BE2C (cell line): ENCODE results near the gene ANKRD35. TPM values are rescaled to one million over a fixed set of nuclear protein-coding genes. Genes with fewer than 3 reads are reported as not detected.
"Not testable (repeated sequence)": the region's sequence is repeated elsewhere in the genome, so short reads cannot be mapped to it uniquely, and the experiment has no call there.

ENCODE experiments used
- DNase-seq: peaks from one replicate; pipeline ENCODE4 v3.0.0-alpha.2; 2020
- H3K27me3 ChIP-seq: fragments of 250-450 bp; sonication (Bioruptor Pico); 2 replicates; pipeline ENCODE4 v1.5.1; 2020; ENCODE audit warnings: mild to moderate bottlenecking
- H3K36me3 ChIP-seq: fragments of 250-450 bp; sonication (Bioruptor Pico); 2 replicates; pipeline ENCODE4 v1.5.1; 2020; ENCODE audit warnings: mild to moderate bottlenecking
- H3K4me1 ChIP-seq: fragments of 250-450 bp; sonication (Bioruptor Pico); 2 replicates; pipeline ENCODE4 v1.5.1; 2020
- H3K4me3 ChIP-seq: 2 replicates; pipeline ENCODE4 v1.5.1; 2011; ENCODE audit warnings: low read depth, low read length
- H3K9me3 ChIP-seq: fragments of 250-450 bp; sonication (Bioruptor Pico); 2 replicates; pipeline ENCODE4 v1.5.1; 2020
- polyA plus RNA-seq: library from polyadenylated mRNA; unstranded; fragments of >200 nt; gene quantifications from one replicate; pipeline ENCODE4 v1.2.1, GENCODE V29; 2012; ENCODE audit warnings: low read depth, missing spikeins; ENCODE audit not compliant: insufficient read length, insufficient read depth
- TF ChIP-seq, protein P1 (sequence below): IDR thresholded peaks from 2 replicates; pipeline ENCODE4 v1.5.1; 2012; ENCODE audit warnings: mild to moderate bottlenecking, low read depth, low read length

The ANKRD35 gene, protein sequence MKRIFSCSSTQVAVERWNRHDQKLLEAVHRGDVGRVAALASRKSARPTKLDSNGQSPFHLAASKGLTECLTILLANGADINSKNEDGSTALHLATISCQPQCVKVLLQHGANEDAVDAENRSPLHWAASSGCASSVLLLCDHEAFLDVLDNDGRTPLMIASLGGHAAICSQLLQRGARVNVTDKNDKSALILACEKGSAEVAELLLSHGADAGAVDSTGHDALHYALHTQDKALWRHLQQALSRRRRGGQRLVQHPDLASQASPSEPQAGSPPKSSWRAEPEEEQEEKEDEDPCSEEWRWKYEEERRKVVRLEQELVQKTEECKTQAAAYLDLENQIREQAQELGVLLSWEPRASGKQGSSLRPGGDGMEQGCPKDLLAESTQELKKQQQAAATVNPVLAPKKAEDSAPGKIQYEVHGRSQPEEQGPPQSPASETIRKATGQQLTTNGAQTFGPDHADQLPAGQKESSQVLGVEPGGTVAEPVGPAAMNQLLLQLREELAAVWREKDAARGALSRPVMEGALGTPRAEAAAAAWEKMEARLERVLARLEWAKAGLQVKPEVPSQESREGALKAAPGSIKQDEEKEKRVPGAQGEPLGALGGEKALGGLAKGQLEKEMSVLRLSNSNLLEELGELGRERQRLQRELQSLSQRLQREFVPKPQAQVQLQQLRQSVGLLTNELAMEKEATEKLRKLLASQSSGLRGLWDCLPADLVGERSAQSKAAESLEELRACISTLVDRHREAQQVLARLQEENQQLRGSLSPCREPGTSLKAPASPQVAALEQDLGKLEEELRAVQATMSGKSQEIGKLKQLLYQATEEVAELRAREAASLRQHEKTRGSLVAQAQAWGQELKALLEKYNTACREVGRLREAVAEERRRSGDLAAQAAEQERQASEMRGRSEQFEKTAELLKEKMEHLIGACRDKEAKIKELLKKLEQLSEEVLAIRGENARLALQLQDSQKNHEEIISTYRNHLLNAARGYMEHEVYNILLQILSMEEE
- polyA plus RNA-seq, result not detected

DNA sequence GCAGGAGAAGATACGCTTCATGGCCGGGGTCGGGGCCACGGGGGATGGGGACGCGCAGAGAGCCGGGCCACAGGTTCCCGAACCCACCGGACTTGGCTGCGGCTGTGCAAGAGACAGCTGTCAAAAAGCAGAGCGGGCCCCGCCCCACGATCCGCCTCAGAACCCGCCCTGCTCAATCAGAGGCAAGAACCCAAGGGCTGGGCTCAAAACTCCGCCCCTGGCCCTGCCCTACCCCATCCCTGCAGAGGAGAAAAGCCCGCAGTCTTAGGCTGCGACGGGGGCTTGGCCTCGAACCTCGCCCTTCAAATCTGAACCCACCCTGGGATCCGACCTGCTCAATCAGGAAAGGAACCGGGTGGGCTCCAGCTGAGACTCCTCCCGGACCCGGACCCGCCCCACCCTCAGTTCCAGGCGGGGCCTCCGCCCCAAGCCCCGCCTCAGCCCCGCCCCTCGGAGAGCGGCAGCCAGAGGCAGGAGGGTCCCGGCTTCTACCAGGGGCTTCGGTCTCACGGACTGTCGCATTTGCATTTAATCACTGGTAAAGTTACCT, at the start of gene ANKRD35:
ANKRD35 (minus strand) TSS at position 129 of the 550 bp plus-strand sequence; CDS start at position 21, 108 bp downstream.
- H3K4me1 ChIP-seq, result no peaks in the 10 kb centered on the region
- H3K9me3 ChIP-seq, result no peaks in the 10 kb centered on the region
- peak within 1 kb of the TSS; percentile 75 for H3K4me3 ChIP-seq
- peaks cover 9% of the 10 kb centered on the region; the same call in 1 of the 2 replicates for H3K27me3 ChIP-seq
- TF ChIP-seq, protein P1, sequence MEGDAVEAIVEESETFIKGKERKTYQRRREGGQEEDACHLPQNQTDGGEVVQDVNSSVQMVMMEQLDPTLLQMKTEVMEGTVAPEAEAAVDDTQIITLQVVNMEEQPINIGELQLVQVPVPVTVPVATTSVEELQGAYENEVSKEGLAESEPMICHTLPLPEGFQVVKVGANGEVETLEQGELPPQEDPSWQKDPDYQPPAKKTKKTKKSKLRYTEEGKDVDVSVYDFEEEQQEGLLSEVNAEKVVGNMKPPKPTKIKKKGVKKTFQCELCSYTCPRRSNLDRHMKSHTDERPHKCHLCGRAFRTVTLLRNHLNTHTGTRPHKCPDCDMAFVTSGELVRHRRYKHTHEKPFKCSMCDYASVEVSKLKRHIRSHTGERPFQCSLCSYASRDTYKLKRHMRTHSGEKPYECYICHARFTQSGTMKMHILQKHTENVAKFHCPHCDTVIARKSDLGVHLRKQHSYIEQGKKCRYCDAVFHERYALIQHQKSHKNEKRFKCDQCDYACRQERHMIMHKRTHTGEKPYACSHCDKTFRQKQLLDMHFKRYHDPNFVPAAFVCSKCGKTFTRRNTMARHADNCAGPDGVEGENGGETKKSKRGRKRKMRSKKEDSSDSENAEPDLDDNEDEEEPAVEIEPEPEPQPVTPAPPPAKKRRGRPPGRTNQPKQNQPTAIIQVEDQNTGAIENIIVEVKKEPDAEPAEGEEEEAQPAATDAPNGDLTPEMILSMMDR, result no peak
- no peaks in the 10 kb centered on the region for H3K36me3 ChIP-seq
- peak; percentile 90 for DNase-seq

DNA sequence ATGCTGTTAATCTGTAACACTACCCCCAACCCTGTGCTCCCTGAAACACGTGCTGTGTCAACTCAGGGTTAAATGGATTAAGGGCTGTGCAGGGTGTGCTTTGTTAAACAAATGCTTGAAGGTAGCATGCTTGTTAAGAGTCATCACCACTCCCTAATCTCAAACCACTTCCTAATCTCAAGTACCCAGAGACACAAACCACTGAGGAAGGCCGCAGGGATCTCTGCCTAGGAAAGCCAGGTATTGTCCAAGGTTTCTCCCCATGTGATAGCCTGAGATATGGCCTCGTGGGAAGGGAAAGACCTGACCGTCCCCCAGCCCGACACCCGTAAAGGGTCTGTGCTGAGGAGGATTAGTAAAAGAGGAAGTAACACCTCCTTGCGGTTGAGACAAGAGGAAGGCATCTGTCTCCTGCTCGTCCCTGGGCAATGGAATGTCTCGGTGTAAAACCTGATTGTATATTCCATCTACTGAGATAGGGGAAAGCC, 46.9 kb upstream of the ANKRD35 start:
- peaks cover 15% of the 10 kb centered on the region for H3K36me3 ChIP-seq
- not testable (repeated sequence) for H3K4me1 ChIP-seq, H3K27me3 ChIP-seq, DNase-seq, H3K4me3 ChIP-seq, H3K9me3 ChIP-seq

DNA sequence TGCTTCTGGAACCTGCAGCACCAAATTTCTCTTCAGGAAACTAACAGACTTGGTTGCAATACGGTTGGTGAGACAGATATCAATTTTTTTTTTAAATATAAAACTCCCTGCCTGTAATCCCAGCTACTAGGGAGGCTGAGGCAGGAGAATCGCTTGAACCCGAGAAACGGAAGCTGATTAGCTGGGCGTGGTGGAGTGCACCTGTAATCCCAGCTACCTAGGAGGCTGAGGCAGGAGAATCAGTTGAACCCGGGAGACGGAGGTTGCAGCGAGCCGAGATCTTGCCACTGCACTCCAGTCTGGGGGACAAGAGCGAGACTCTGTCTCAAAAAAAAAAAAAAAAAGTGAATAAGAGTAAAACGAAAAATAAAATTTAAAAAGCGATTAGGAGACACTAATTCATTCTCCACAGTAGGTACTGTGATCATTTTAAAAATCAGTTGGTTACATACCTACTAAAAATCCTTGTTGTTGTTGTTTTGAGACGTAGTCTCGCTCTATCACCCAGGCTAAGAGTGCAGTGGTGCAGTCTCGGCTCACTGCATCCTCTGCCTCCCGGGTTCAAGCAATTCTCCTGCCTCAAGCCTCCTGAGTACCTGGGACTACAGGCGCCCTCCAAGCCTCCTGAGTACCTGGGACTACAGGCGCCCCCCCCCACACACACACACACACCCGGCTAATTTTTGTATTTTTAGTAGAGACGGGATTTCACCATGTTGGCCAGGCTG, 42.4 kb upstream of the ANKRD35 start:
- DNase-seq, result no peak
- peaks cover 8% of the 10 kb centered on the region for H3K36me3 ChIP-seq
- H3K4me1 ChIP-seq, result no peaks in the 10 kb centered on the region
- H3K9me3 ChIP-seq, result no peaks in the 10 kb centered on the region
- H3K4me3 ChIP-seq, result peak overlapping the region; percentile 90
- no peaks in the 10 kb centered on the region for H3K27me3 ChIP-seq
- TF ChIP-seq, protein P1, result no peak

DNA sequence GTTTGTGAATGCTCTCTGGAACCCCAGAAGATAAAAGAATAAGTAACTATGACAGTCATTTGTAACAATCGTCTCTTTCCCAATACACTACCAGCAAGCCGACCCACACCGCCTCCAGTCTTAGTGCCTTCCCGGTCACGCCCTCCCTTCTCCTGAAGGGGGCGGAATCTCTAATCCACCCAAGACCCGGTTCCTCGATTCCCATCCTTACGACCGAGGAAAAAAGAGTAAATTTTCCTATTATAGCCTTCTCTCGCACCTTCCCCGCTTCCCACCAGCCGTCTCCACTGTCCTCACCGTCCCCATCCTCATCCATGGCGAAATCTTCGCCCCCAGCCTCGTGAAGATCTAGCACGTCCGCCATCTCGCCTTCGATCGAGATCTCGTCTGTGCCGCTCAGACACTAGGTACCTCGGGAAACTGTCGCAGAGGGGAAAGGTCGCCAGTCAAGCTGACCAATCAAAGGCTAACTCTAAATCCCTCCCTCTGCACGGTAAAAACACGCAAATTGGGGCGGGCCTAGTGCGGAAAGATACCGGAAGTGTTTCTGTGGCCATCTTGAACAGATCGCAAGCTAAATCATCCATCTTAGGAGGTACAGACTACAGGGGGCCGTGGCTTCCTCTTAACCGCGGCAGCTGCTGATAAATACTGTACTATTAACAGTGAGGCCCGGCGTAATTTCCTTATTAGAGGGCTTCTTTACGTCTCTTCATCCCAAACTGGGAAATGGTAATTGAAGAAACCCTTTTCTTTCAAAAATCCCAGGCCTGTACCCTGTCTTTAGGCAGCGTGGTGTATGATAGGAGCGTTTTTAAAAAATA, 41.6 kb upstream of the ANKRD35 start, which contains the start of gene RBM8A:
RBM8A (minus strand) TSS at position 422 of the 824 bp plus-strand sequence; CDS start at position 364, 58 bp downstream.
- Histone ChIP-seq H3K4me3 (peak within 1 kb of the TSS; percentile 90), H3K4me1 (no peaks in the 10 kb centered on the region), H3K36me3 (peaks cover 8% of the 10 kb centered on the region), H3K9me3 (no peaks in the 10 kb centered on the region), H3K27me3 (no peaks in the 10 kb centered on the region)
- DNase-seq, result peak; percentile 94
- TF ChIP-seq, protein P1, result peak; percentile 75

DNA sequence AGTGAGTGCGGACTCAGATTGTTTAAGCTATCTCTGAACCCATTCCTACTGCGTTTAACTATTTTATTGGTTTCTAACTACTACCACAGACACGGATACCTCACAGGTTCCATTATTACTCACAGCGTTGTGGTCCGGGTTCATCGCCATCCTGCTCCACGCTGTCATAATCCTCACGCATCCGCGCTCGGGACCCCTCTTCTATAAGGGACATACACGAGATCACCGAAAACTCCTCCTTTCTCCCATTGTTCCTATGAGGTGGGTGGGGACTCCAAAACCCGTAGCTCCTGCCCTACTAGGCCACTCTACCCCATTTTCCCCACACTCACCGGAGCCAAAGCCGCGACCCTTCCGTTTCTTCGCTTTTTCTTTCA, 41.0 kb upstream of the ANKRD35 start:
- Histone ChIP-seq H3K27me3 (no peaks in the 10 kb centered on the region), H3K4me1 (no peaks in the 10 kb centered on the region), H3K9me3 (no peaks in the 10 kb centered on the region), H3K4me3 (peak overlapping the region; percentile 90), H3K36me3 (peaks cover 8% of the 10 kb centered on the region)
- DNase-seq, result no peak
- TF ChIP-seq, protein P1, result no peak
